ENCODE results near the gene ADD3. TPM values are rescaled to one million over a fixed set of nuclear protein-coding genes. Genes with fewer than 3 reads are reported as not detected.

The ADD3 gene
- total RNA-seq, 1 experiment from 2014 or later = 32.4 TPM

GRCh38 chr10:109971634-109972033 lies 36.1 kb upstream of the ADD3 start:
- intact Hi-C loops (cut with micrococcal nuclease; ENCODE audit: unreplicated experiment) (no loop called here), in situ Hi-C loops (cut with HindIII; ENCODE audit: low pct_unique_long_range_greater_than_20kb, low sequenced_read_pairs) (no loop called here)
- no peak overlapping the region for H3K27ac ChIP-seq (ENCODE audit: low read length)
- H3K27me3 ChIP-seq (ENCODE audit: control insufficient read depth, insufficient read depth, low read length) = peaks cover 3% of the 10 kb centered on the region; the same call in 1 of the 2 replicates
- H3K4me1 ChIP-seq (ENCODE audit: control insufficient read depth, insufficient read depth, low read length) = peaks cover 5% of the 10 kb centered on the region; the same call in 1 of the 2 replicates
- ChIA-PET CTCF (no interaction called here), POLR2A (no interaction called here)
- DNase-seq (ENCODE audit: low read depth, low spot score) = no peak
- TF ChIP-seq SIN3A (IDR thresholded peaks at IDR 0.05; ENCODE audit: borderline replicate concordance, insufficient read depth, low read depth, low read length) (no peak), REST (IDR thresholded peaks at IDR 0.05; ENCODE audit: insufficient read depth in 1 of 2, low read depth in 2 of 2, low read length in 1 of 2) (no peak), CTCF (IDR thresholded peaks at IDR 0.05) (no peak), TCF7L2 (IDR thresholded peaks at IDR 0.05; ENCODE audit: low read depth, low read length) (no peak), POLR2AphosphoS5 (IDR thresholded peaks at IDR 0.05; ENCODE audit: low read depth, low read length) (no peak)
- H3K9me3 ChIP-seq (ENCODE audit: control insufficient read depth, insufficient read depth, low read depth, low read length) = no peaks in the 10 kb centered on the region
- BruUV-seq (replicated peaks) = no TSS peak
- no peak for ATAC-seq
- no peaks in the 10 kb centered on the region for H3K36me3 ChIP-seq (ENCODE audit: control insufficient read depth, insufficient read depth, low read length)
- H3K4me3 ChIP-seq (ENCODE audit: low read depth in 2 of 2, low read length in 2 of 2) = no peak overlapping the region

GRCh38 chr10:109972372-109973001 lies 35.3 kb upstream of the ADD3 start:
- ChIA-PET CTCF (no interaction called here), POLR2A (no interaction called here)
- H3K4me1 ChIP-seq (ENCODE audit: control insufficient read depth, insufficient read depth, low read length) = no peaks in the 10 kb centered on the region
- H3K27me3 ChIP-seq (ENCODE audit: control insufficient read depth, insufficient read depth, low read length) = peaks cover 3% of the 10 kb centered on the region; the same call in 1 of the 2 replicates
- in situ Hi-C loops (cut with HindIII; ENCODE audit: low pct_unique_long_range_greater_than_20kb, low sequenced_read_pairs) = no loop called here
- no TSS peak for BruUV-seq (replicated peaks)
- ATAC-seq (no peak), DNase-seq (ENCODE audit: low read depth, low spot score) (no peak)
- H3K4me3 ChIP-seq (ENCODE audit: low read depth in 2 of 2, low read length in 2 of 2) = no peak overlapping the region
- TF ChIP-seq REST (IDR thresholded peaks at IDR 0.05; ENCODE audit: insufficient read depth in 1 of 2, low read depth in 2 of 2, low read length in 1 of 2) (no peak), SIN3A (IDR thresholded peaks at IDR 0.05; ENCODE audit: borderline replicate concordance, insufficient read depth, low read depth, low read length) (no peak), POLR2AphosphoS5 (IDR thresholded peaks at IDR 0.05; ENCODE audit: low read depth, low read length) (no peak), TCF7L2 (IDR thresholded peaks at IDR 0.05; ENCODE audit: low read depth, low read length) (no peak), CTCF (IDR thresholded peaks at IDR 0.05) (no peak)
- no peaks in the 10 kb centered on the region for H3K36me3 ChIP-seq (ENCODE audit: control insufficient read depth, insufficient read depth, low read length)
- no peak overlapping the region for H3K27ac ChIP-seq (ENCODE audit: low read length)
- intact Hi-C loops (cut with micrococcal nuclease; ENCODE audit: unreplicated experiment) = no loop called here
- H3K9me3 ChIP-seq (ENCODE audit: control insufficient read depth, insufficient read depth, low read depth, low read length) = no peaks in the 10 kb centered on the region

Measured in Panc1 (cell line).